Loucy (cell line): ENCODE measurements around the gene PGP.

Experiments used
- EZH2phosphoT487 ChIP-seq: fragments of 200-600 bp; IDR thresholded peaks from 2 replicates; pipeline ENCODE4 v1.6.1; 2018; ENCODE audit warnings: antibody characterized with exemption, mild to moderate bottlenecking, moderate library complexity, borderline replicate concordance
- TF ChIP-seq, protein P1 (sequence below): fragments of 200-600 bp; sonication (generic); conservative IDR thresholded peaks from 2 replicates; pipeline ENCODE4 v1.5.1; 2014; ENCODE audit warnings: mild to moderate bottlenecking, antibody characterized with exemption, low read length

DNA sequence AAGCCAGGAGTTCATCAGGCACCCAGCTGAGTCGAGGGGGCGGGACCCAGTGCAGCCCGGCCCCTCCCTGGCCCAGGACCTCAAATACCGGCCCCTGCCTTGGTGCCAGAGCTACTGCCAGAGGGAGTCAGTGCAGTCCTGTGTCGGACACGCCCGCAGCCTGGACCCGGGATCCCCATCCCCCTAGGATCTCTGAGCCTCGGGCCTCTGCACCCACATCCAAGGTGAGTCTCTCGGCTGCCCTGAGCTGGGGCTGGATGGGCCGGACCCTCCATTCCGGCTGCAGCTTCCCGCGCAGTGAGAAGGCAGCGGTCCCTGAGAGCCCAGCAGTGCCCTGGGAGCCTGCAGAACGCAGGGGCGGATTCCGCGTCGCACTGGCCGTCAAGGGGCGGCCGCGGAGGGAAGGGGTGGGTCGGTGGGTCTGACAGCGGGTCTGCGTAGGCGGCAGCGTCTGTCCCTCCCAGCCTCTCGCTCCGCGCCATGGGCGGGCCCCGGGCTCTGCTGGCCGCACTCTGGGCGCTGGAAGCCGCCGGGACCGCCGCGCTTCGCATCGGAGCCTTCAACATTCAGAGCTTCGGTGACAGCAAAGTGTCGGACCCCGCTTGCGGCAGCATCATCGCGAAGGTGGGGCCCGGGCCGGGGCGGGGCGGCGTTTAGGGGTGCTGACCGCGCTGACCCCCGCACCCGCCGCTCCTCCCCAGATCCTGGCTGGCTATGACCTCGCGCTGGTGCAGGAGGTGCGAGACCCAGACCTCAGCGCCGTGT is 21.9 kb upstream of the PGP start, which contains the start of gene DNASE1L2:
- TF ChIP-seq, protein P1, sequence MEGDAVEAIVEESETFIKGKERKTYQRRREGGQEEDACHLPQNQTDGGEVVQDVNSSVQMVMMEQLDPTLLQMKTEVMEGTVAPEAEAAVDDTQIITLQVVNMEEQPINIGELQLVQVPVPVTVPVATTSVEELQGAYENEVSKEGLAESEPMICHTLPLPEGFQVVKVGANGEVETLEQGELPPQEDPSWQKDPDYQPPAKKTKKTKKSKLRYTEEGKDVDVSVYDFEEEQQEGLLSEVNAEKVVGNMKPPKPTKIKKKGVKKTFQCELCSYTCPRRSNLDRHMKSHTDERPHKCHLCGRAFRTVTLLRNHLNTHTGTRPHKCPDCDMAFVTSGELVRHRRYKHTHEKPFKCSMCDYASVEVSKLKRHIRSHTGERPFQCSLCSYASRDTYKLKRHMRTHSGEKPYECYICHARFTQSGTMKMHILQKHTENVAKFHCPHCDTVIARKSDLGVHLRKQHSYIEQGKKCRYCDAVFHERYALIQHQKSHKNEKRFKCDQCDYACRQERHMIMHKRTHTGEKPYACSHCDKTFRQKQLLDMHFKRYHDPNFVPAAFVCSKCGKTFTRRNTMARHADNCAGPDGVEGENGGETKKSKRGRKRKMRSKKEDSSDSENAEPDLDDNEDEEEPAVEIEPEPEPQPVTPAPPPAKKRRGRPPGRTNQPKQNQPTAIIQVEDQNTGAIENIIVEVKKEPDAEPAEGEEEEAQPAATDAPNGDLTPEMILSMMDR = no peak
- no peak for TF ChIP-seq EZH2phosphoT487
